SK-MEL-5 (cell line): ENCODE results near the gene PTPN20. TPM values are rescaled to one million over a fixed set of nuclear protein-coding genes. Genes with fewer than 3 reads are reported as not detected.
"Not testable (repeated sequence)": the region's sequence is repeated elsewhere in the genome, so short reads cannot be mapped to it uniquely, and the experiment has no call there.

ENCODE experiments used
- DNase-seq: peaks from one replicate; pipeline ENCODE4 v3.0.0-alpha.2; 2016; ENCODE audit warnings: low read depth, low spot score
- in situ Hi-C: cut with HindIII; loops from 2 replicates; pipeline ENCODE4 v1.10.0; 2016; ENCODE audit warnings: low sequenced_read_pairs, high pct_unique_total_duplicates, low pct_unique_long_range_greater_than_20kb
- polyA plus RNA-seq, 2 experiments: library from polyadenylated mRNA; depleted of rRNA; stranded (reverse); fragments of >200 nt; gene quantifications; 2 replicates each; pipeline ENCODE4 v1.2.3, GENCODE V29; 2015
- total RNA-seq: library from RNA; depleted of rRNA; stranded (reverse); fragments of >200 nt; shearing (Covaris generic); gene quantifications from 2 replicates; pipeline ENCODE4 v1.2.3, GENCODE V29; 2014; rRNA removed

PTPN20 gene
- total RNA-seq: 5.0 and 5.6 TPM in 2 replicates
- 3.2 and 5.9 TPM in 2 replicates for polyA plus RNA-seq (2015; cell fraction: cytosol; rRNA removed)
- 16.8 and 25.7 TPM in 2 replicates for polyA plus RNA-seq (2015; cell fraction: nucleus; rRNA removed)

GRCh38 chr10:46911144-46911876, at the start of gene PTPN20:
Gene PTPN20, plus strand, starts transcription at chr10:46911428. Its CDS starts 21,072 bp downstream, at chr10:46932500.
- in situ Hi-C loops: not testable (repeated sequence)
- DNase-seq: peak; percentile 24

GRCh38 chr10:46869716-46870115, 41.5 kb upstream of the PTPN20 start:
- in situ Hi-C loops, DNase-seq: not testable (repeated sequence)

GRCh38 chr10:46871583-46871982, 39.6 kb upstream of the PTPN20 start:
- DNase-seq, in situ Hi-C loops: not testable (repeated sequence)

- in situ Hi-C loops, DNase-seq: not testable (repeated sequence)
These were observed 35.9 kb upstream of the PTPN20 start for GRCh38 chr10:46875304-46875703.

- in situ Hi-C loops, DNase-seq: not testable (repeated sequence)
These were observed 34.5 kb upstream of the PTPN20 start for GRCh38 chr10:46876773-46877172.

GRCh38 chr10:46878761-46879160, 32.5 kb upstream of the PTPN20 start:
- DNase-seq, in situ Hi-C loops: not testable (repeated sequence)

GRCh38 chr10:46890813-46891611, 20.2 kb upstream of the PTPN20 start:
- not testable (repeated sequence) for DNase-seq

GRCh38 chr10:46896762-46897692, 14.2 kb upstream of the PTPN20 start:
- DNase-seq, in situ Hi-C loops: not testable (repeated sequence)

More at GRCh38 chr10:46890813-46891611, 20.2 kb upstream of the PTPN20 start:
- in situ Hi-C loops: not testable (repeated sequence)

- DNase-seq, in situ Hi-C loops: not testable (repeated sequence)
These were observed 10.0 kb upstream of the PTPN20 start for GRCh38 chr10:46901247-46901646.

- DNase-seq, in situ Hi-C loops: not testable (repeated sequence)
These were observed 7.4 kb upstream of the PTPN20 start for GRCh38 chr10:46903874-46904273.

GRCh38 chr10:46906359-46906758, 4.9 kb upstream of the PTPN20 start:
- DNase-seq: not testable (repeated sequence)

GRCh38 chr10:46907185-46908117, 3.8 kb upstream of the PTPN20 start:
- in situ Hi-C loops, DNase-seq: not testable (repeated sequence)

More at GRCh38 chr10:46906359-46906758, 4.9 kb upstream of the PTPN20 start:
- in situ Hi-C loops: not testable (repeated sequence)

- in situ Hi-C loops: not testable (repeated sequence)
These were observed 11.3 kb downstream of the PTPN20 start for GRCh38 chr10:46922498-46922897.

GRCh38 chr10:46925156-46925555, 13.9 kb downstream of the PTPN20 start:
- in situ Hi-C loops, DNase-seq: not testable (repeated sequence)

More at GRCh38 chr10:46922498-46922897, 11.3 kb downstream of the PTPN20 start:
- not testable (repeated sequence) for DNase-seq

- in situ Hi-C loops: not testable (repeated sequence)
These were observed 14.6 kb downstream of the PTPN20 start for GRCh38 chr10:46925853-46926252.

GRCh38 chr10:46928810-46929209, 17.6 kb downstream of the PTPN20 start:
- in situ Hi-C loops, DNase-seq: not testable (repeated sequence)

More at GRCh38 chr10:46925853-46926252, 14.6 kb downstream of the PTPN20 start:
- DNase-seq: not testable (repeated sequence)
